K562 (cell line): Measurements from ENCODE around the gene SYTL2. TPM values are rescaled to one million over a fixed set of nuclear protein-coding genes. Genes with fewer than 3 reads are reported as not detected.

Experiments
- CBX5 ChIP-seq: IDR thresholded peaks from 2 replicates; pipeline ENCODE4 v1.6.1; 2014; ENCODE audit warnings: low read depth, borderline replicate concordance
- EWSR1 ChIP-seq: fragments of 450-650 bp; IDR thresholded peaks from 2 replicates; pipeline ENCODE4 v1.6.1; 2018; ENCODE audit warnings: borderline replicate concordance, mild to moderate bottlenecking, low read depth, moderate library complexity; ENCODE audit not compliant: partially characterized antibody
- KLF13 ChIP-seq: fragments of 450-650 bp; IDR thresholded peaks from 2 replicates; pipeline ENCODE4 v1.6.1; 2016; ENCODE audit warnings: missing genetic modification characterization, low read depth, mild to moderate bottlenecking, missing compliant biosample characterization, moderate library complexity, borderline replicate concordance
- LARP7 ChIP-seq: fragments of 450-650 bp; IDR thresholded peaks from 2 replicates; pipeline ENCODE4 v1.6.1; 2016
- PHF21A ChIP-seq: fragments of 450-650 bp; IDR thresholded peaks from 2 replicates; pipeline ENCODE4 v1.6.1; 2017; ENCODE audit warnings: low read depth, borderline replicate concordance
- RAD21 ChIP-seq, 2 experiments: fragments of 250-450 bp in 1 of 2; fragments of 450-650 bp in 1 of 2; sonication (Bioruptor Pico) in 1 of 2; formaldehyde crosslinking in 1 of 2; IDR thresholded peaks in 1 of 2; conservative IDR thresholded peaks in 1 of 2; 2 replicates each; pipeline versions ENCODE4 v1.4.0 to v1.8.0; 2020 to 2022; ENCODE audit warnings: mild to moderate bottlenecking in 2 of 2, moderate library complexity in 1 of 2
- RBBP5 ChIP-seq: fragments of 200-600 bp; sonication (generic); IDR thresholded peaks from 2 replicates; pipeline ENCODE4 v1.6.1; 2012; ENCODE audit warnings: borderline replicate concordance, mild to moderate bottlenecking, low read length, control low read depth, inconsistent platforms; ENCODE audit not compliant: insufficient read depth, poor library complexity, severe bottlenecking
- RNF2 ChIP-seq: sonication (generic); IDR thresholded peaks from 2 replicates; pipeline ENCODE4 v1.6.1; 2016
- SAP30 ChIP-seq: fragments of 200-600 bp; sonication (generic); IDR thresholded peaks from 2 replicates; pipeline ENCODE4 v1.6.1; 2012; ENCODE audit warnings: borderline replicate concordance, low read depth, mild to moderate bottlenecking, moderate library complexity, low read length, control low read depth, inconsistent platforms; ENCODE audit not compliant: insufficient read depth, poor library complexity, severe bottlenecking
- SP2 ChIP-seq: IDR thresholded peaks from 2 replicates; pipeline ENCODE4 v1.6.1; 2011; ENCODE audit warnings: mild to moderate bottlenecking, low read depth, low read length, moderate library complexity; ENCODE audit not compliant: poor library complexity, severe bottlenecking; ENCODE audit errors: extremely low read depth
- TCFL5 ChIP-seq: fragments of 250-450 bp; sonication (Bioruptor Pico); conservative IDR thresholded peaks from 2 replicates; pipeline ENCODE4 v1.6.1; 2021; ENCODE audit warnings: mild to moderate bottlenecking, moderate library complexity, matching md5 sums
- TRIM28 ChIP-seq: fragments of 450-650 bp; IDR thresholded peaks from 2 replicates; pipeline ENCODE4 v1.6.1; 2017
- VEZF1 ChIP-seq: fragments of 200-800 bp; sonication (Bioruptor generic); IDR thresholded peaks from 2 replicates; pipeline ENCODE4 v1.6.1; 2017; ENCODE audit warnings: missing genetic modification characterization, missing compliant biosample characterization
- ZBTB1 ChIP-seq: sonication (generic); formaldehyde crosslinking; IDR thresholded peaks from 2 replicates; pipeline ENCODE4 v1.8.1; 2023; ENCODE audit warnings: missing genetic modification reagents, low read depth, mild to moderate bottlenecking, borderline replicate concordance
- ZNF311 ChIP-seq: fragments of 250-450 bp; sonication (Bioruptor Pico); IDR thresholded peaks from 2 replicates; pipeline ENCODE4 v1.4.0; 2020; ENCODE audit warnings: mild to moderate bottlenecking, moderate library complexity
- ZNF436 ChIP-seq: fragments of 250-450, 450-650 bp; sonication (Bioruptor Pico); formaldehyde crosslinking; IDR thresholded peaks from 2 replicates; pipeline ENCODE4 v1.7.0; 2020; ENCODE audit warnings: mild to moderate bottlenecking
- ZNF518B ChIP-seq: fragments of 250-450 bp; sonication (Bioruptor Pico); IDR thresholded peaks from 2 replicates; pipeline ENCODE4 v1.5.0; 2021; ENCODE audit warnings: mild to moderate bottlenecking, moderate library complexity
- ZNF79 ChIP-seq: fragments of 250-450 bp; sonication (Bioruptor Pico); IDR thresholded peaks from 2 replicates; pipeline ENCODE4 v1.4.0; 2020; ENCODE audit warnings: low read depth, mild to moderate bottlenecking, moderate library complexity
- ZNF830 ChIP-seq: fragments of 250-450 bp; sonication (Bioruptor Pico); IDR thresholded peaks from 2 replicates; pipeline ENCODE4 v1.5.0; 2021; ENCODE audit warnings: mild to moderate bottlenecking
- polyA plus RNA-seq, 8 experiments: library from polyadenylated mRNA; depleted of rRNA in 4 of 8; stranded (reverse) in 5 of 8; unstranded in 3 of 8; fragments of >200 nt; fragmentation: Nextera tagmentation in 2 of 8; fragmentation: Illumina TruSeq in 1 of 8; extraction: Ambion mirVana in 2 of 8; extraction: Trizol in 1 of 8; gene quantifications; 2 replicates each; pipeline versions ENCODE4 v1.2.1 to v1.2.3, GENCODE V29; 2011 to 2014; ENCODE audit warnings: inconsistent platforms in 1 of 8, missing spikeins in 1 of 8
- total RNA-seq, 7 experiments: library from RNA; depleted of rRNA in 6 of 7; stranded (reverse); fragments of >200 nt in 6 of 7; fragmentation: Illumina TruSeq in 2 of 7; extraction: Trizol in 2 of 7; gene quantifications; 2 replicates each; pipeline versions ENCODE4 v1.2.1 to v1.2.3, GENCODE V29; 2011 to 2021; ENCODE audit warnings: low replicate concordance in 1 of 7

SYTL2 gene
- total and polyA plus RNA-seq, 9 of the 15 experiments (the other 6 are each of a cell fraction or from before 2014, with no cell fraction given): 0.05 to 0.57 (median 0.35) TPM

- TF ChIP-seq ZNF518B (CRISPR knock-in tag): no peak
- no peak for TF ChIP-seq ZNF79
- TF ChIP-seq ZNF830: no peak
- TF ChIP-seq EWSR1: no peak
- TF ChIP-seq RAD21 (CRISPR knock-in tag; conservative IDR thresholded peaks at IDR 0.05 in 1 of 2, IDR thresholded peaks at IDR 0.05 in 1 of 2): peak in 1 of 2 experiments; percentile 40; a peak in 2 of 4 replicates
- no peak for TF ChIP-seq CBX5
- TF ChIP-seq RNF2: no peak
- TF ChIP-seq TRIM28: no peak
- TF ChIP-seq LARP7: no peak
- TF ChIP-seq ZNF436: no peak
- TF ChIP-seq SAP30: peak; percentile 25
- TF ChIP-seq SP2: no peak
- no peak for TF ChIP-seq KLF13 (tag)
- no peak for TF ChIP-seq ZBTB1 (CRISPR knock-in tag)
- TF ChIP-seq PHF21A: no peak
- peak; percentile 85 for TF ChIP-seq RBBP5
- no peak for TF ChIP-seq TCFL5
- no peak for TF ChIP-seq VEZF1
- no peak for TF ChIP-seq ZNF311
Measured at GRCh38 chr11:85663753-85664614, 147.0 kb downstream of the SYTL2 start (continued).
